NCI-H345 treated with DMSO at 0.1 percent for 48 hours (cell line): ENCODE data around the gene IL37.

Experiments
- DNase-seq: peaks from one replicate; lab custom pipeline; 2025; ENCODE audit not compliant: unreplicated experiment; lab: John Stamatoyannopoulos, UW

IL37 gene

GRCh38 chr2:112957511-112957910 lies 46.5 kb downstream of the IL37 start:
- DNase-seq: no peak

GRCh38 chr2:112958428-112959108 lies 47.6 kb downstream of the IL37 start:
- no peak for DNase-seq

GRCh38 chr2:112959109-112959812 lies 48.3 kb downstream of the IL37 start:
- DNase-seq: peak; percentile 5

- no peak for DNase-seq
Measured at GRCh38 chr2:112960230-112960825, 49.4 kb downstream of the IL37 start.

DNA sequence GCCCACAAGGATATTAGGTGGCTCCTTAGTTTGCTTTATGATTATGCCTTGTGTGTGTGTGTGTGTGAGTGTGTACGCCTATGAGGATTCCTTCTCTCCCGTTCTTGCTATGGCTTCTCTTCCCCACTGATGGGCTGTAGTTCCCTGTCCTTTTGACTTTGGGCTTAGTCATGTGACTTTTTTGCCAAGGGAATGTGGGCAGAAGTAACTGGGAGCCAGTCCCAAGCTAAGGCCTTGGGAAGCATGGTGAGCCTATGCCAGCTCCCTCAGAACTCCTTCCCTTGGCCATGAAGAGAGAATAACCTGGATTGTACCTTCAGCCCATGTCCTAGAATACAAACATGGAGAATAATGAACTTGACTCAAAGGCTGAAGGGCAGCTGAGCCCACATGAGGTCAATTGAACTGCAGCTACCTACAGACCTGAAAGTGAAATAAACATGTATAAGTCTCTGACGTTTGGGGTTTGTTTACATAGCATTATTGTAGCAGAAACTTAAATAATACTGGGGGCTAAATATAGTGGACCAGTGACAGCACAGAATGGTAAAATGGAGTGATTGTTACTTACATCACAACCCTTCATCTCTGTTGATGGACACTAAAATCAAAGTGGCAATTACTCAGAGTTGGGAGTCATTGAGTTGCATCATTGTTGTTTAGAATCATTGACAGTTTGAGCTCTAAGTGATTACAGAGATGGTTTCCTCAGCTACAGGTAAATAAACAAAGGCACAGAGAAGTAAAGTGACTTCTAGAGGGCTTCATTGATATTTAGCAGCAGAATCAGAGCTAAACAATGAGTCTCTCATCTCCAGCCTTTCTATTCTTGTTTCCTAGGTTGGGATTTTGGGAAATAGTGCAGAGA lies 51.6 kb downstream of the IL37 start:
- DNase-seq: no peak

- DNase-seq: no peak
Measured at GRCh38 chr2:112967023-112967422, 56.1 kb downstream of the IL37 start.
